Uterus (tissue), 4 donors: Measurements from ENCODE around the gene KCNQ1. TPM values are rescaled to one million over a fixed set of nuclear protein-coding genes. Genes with fewer than 3 reads are reported as not detected.

ENCODE experiments used
- DNase-seq, 2 donors: peaks; one replicate each; pipeline ENCODE4 v3.0.0-alpha.2; 2019 to 2020
- H3K27ac ChIP-seq, 2 donors: fragments of 200-600 bp; sonication (generic); 1 replicate in 1 of 2; 2 replicates in 1 of 2; pipeline ENCODE4 v1.5.1; 2016 to 2018
- H3K27me3 ChIP-seq, 2 donors: fragments of 200-600 bp; sonication (generic); one replicate each; pipeline ENCODE4 v1.5.1; 2018 to 2019; ENCODE audit warnings: control low read depth in 1 of 2
- H3K36me3 ChIP-seq, 2 donors: fragments of 200-600 bp; sonication (generic); one replicate each; pipeline ENCODE4 v1.5.1; 2019; ENCODE audit warnings: control low read depth in 1 of 2
- H3K4me1 ChIP-seq, 2 donors: fragments of 200-600 bp; sonication (generic); one replicate each; pipeline ENCODE4 v1.5.1; 2018 to 2019; ENCODE audit warnings: control low read depth in 1 of 2
- H3K4me3 ChIP-seq, 2 donors: fragments of 200-600 bp; sonication (generic); 1 replicate in 1 of 2; 2 replicates in 1 of 2; pipeline ENCODE4 v1.5.1; 2018 to 2019; ENCODE audit warnings: mild to moderate bottlenecking in 1 of 2
- H3K9me3 ChIP-seq, 2 donors: fragments of 200-600 bp; sonication (generic); one replicate each; pipeline ENCODE4 v1.5.1; 2019; ENCODE audit warnings: control low read depth in 1 of 2
- CTCF ChIP-seq, 4 experiments: fragments of 200-600 bp in 2 of 4; fragments of 450-650 bp in 2 of 4; sonication (generic) in 2 of 4; IDR thresholded peaks; one replicate each; pipeline ENCODE4 v1.5.1; 2016 to 2019; ENCODE audit warnings: antibody characterized with exemption in 4 of 4, mild to moderate bottlenecking in 2 of 4, moderate library complexity in 1 of 4
- POLR2A ChIP-seq, 2 donors: fragments of 450-650 bp; IDR thresholded peaks; one replicate each; pipeline ENCODE4 v1.6.1; 2016; ENCODE audit warnings: antibody characterized with exemption in 2 of 2, mild to moderate bottlenecking in 1 of 2, moderate library complexity in 1 of 2
- intact Hi-C: fragments of 100-400 bp; cut with DNase I; formaldehyde crosslinking; loops from one replicate; pipeline ENCODE4 v1.15.1; 2023; ENCODE audit warnings: low total_unique reads
- total RNA-seq, 4 donors: library from RNA; depleted of rRNA in 3 of 4; stranded (reverse); fragments of >200 nt in 3 of 4; gene quantifications; one replicate each; pipeline versions ENCODE4 v1.1.0 to v1.2.4, GENCODE V29; 2014 to 2023
- donor health status: DM: yes; HTN: yes; CAD: no.

The KCNQ1 gene
- total RNA-seq, 4 donors from 2014 or later: 2.6 to 10.4 (median 5.4) TPM

DNA sequence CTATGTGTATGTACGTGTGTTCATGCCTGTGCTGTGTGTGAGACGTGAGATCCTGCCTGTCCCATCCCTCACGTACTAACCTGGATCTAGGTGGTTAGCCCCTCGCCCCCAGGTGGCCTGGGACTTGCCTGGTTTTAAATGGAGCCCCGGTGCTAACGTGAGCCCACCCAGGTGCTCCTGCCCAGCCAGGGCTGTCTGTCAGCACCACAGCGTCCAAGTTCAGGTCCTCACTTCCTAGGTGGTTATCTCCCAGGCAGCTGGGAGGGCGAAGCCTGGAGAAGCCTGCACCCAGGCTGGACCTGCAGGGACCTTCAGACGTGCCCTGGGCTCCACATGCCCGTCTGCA lies 86.0 kb downstream of the KCNQ1 start:
- H3K36me3 ChIP-seq: no peaks in the 10 kb centered on the region
- H3K4me1 ChIP-seq: peaks cover 0 to 11% of the 10 kb centered on the region in 2 donors
- H3K27ac ChIP-seq: no peak overlapping the region
- H3K27me3 ChIP-seq: no peaks in the 10 kb centered on the region
- no peaks in the 10 kb centered on the region for H3K9me3 ChIP-seq
- intact Hi-C loops: loop anchor here (2.0 kb wide), 1 partner anchor 102 kb away; no protein-coding TSS in a partner anchor
- H3K4me3 ChIP-seq: no peak overlapping the region
- no peak for DNase-seq
- TF ChIP-seq POLR2A (IDR thresholded peaks at IDR 0.05) (no peak), CTCF (IDR thresholded peaks at IDR 0.05) (no peak)

DNA sequence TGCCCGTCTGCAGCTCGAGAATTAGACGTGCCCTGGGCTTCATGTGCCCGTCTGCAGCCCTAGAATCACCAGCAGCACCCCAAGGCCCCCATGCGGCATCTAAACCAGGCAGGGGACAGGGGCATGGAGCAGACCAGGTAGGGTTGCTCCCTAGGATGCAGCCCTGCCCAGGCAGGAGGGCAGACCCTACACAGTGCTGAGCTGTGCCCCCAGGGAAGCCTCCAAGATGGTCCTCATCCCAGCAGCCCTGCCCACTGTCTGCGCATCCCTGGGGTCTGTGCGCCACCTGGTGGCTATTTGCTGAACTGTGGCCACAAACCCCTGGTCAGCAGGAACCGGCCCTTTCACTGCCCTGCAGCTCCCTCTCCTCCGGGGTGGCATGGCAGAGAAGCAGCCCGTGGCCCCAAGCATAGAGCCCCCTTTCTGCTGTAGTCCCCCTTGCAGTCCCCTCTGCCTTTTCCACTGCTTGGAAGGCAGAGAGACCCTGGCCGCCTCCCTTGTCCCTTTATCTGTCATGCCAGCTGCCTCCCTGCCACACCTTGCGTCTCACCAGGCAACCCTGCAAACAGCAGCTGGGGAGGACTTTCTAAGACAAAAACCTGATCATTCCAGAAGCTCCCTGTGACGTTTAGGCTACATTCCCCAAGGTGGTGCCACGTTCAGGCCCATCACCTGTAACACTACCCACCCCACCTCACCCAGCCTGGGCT lies 86.6 kb downstream of the KCNQ1 start:
- no peak overlapping the region for H3K4me3 ChIP-seq
- TF ChIP-seq POLR2A (IDR thresholded peaks at IDR 0.05) (no peak), CTCF (IDR thresholded peaks at IDR 0.05) (peak; percentile 92 to 98 (median 96))
- no peak overlapping the region for H3K27ac ChIP-seq
- DNase-seq: peak; percentile 71 to 78
- H3K36me3 ChIP-seq: no peaks in the 10 kb centered on the region
- H3K9me3 ChIP-seq: no peaks in the 10 kb centered on the region
- intact Hi-C loops: loop anchor here (2.0 kb wide), 1 partner anchor 103 kb away; no protein-coding TSS in a partner anchor
- peaks cover 0 to 11% of the 10 kb centered on the region in 2 donors for H3K4me1 ChIP-seq
- no peaks in the 10 kb centered on the region for H3K27me3 ChIP-seq

GRCh38 chr11:2531987-2532703 lies 87.3 kb downstream of the KCNQ1 start:
- Histone ChIP-seq H3K27me3 (no peaks in the 10 kb centered on the region), H3K9me3 (no peaks in the 10 kb centered on the region), H3K4me3 (no peak overlapping the region), H3K36me3 (no peaks in the 10 kb centered on the region), H3K27ac (no peak overlapping the region), H3K4me1 (peaks cover 0 to 11% of the 10 kb centered on the region in 2 donors)
- intact Hi-C loops: loop anchor here (2.0 kb wide), 2 partner anchors 103 to 359 kb away; no protein-coding TSS in a partner anchor
- peak in 1 of 2 donors; percentile 31 for DNase-seq
- TF ChIP-seq POLR2A (IDR thresholded peaks at IDR 0.05) (no peak), CTCF (IDR thresholded peaks at IDR 0.05) (no peak)

GRCh38 chr11:2532704-2533586 lies 88.1 kb downstream of the KCNQ1 start:
- Histone ChIP-seq H3K27me3 (no peaks in the 10 kb centered on the region), H3K36me3 (no peaks in the 10 kb centered on the region), H3K4me1 (peaks cover 0 to 11% of the 10 kb centered on the region in 2 donors), H3K4me3 (no peak overlapping the region), H3K9me3 (no peaks in the 10 kb centered on the region), H3K27ac (peak overlapping the region; percentile 69 to 84)
- TF ChIP-seq POLR2A (IDR thresholded peaks at IDR 0.05) (peak in 1 of 2 donors; percentile 43), CTCF (IDR thresholded peaks at IDR 0.05) (peak; percentile 100)
- DNase-seq: peak; percentile 93 to 94
- intact Hi-C loops: loop anchor here (2.0 kb wide), 1 partner anchor 358 kb away; no protein-coding TSS in a partner anchor
